SKM-1 treated with dmso at 0.1 percent for 144 hours (cell line): Measurements from ENCODE around the gene MYO15A.

Experiments
- DNase-seq: peaks from one replicate; lab custom pipeline; 2025; ENCODE audit not compliant: unreplicated experiment; lab: John Stamatoyannopoulos, UW

Gene MYO15A

GRCh38 chr17:18108401-18109312 is at the start of gene MYO15A:
MYO15A (plus strand) TSS chr17:18108756; CDS start chr17:18118801, 10,045 bp downstream.
- no peak for DNase-seq

- DNase-seq: no peak
Measured at GRCh38 chr17:18059283-18059682, 49.3 kb upstream of the MYO15A start.

GRCh38 chr17:18064053-18064452 is 44.5 kb upstream of the MYO15A start:
- DNase-seq: no peak

GRCh38 chr17:18065546-18065945 is 43.0 kb upstream of the MYO15A start:
- DNase-seq: no peak

- DNase-seq: no peak
Measured at GRCh38 chr17:18066866-18067265, 41.7 kb upstream of the MYO15A start.

- no peak for DNase-seq
Measured at GRCh38 chr17:18069101-18069500, 39.5 kb upstream of the MYO15A start.

- no peak for DNase-seq
Measured at GRCh38 chr17:18070861-18071340, 37.7 kb upstream of the MYO15A start.

GRCh38 chr17:18071751-18072150 is 36.8 kb upstream of the MYO15A start:
- DNase-seq: no peak

GRCh38 chr17:18074566-18075272 is 33.8 kb upstream of the MYO15A start:
- no peak for DNase-seq

- no peak for DNase-seq
Measured at GRCh38 chr17:18076936-18077335, 31.6 kb upstream of the MYO15A start.

- DNase-seq: no peak
Measured at GRCh38 chr17:18079543-18079942, 29.0 kb upstream of the MYO15A start.

- no peak for DNase-seq
Measured at GRCh38 chr17:18084256-18084655, 24.3 kb upstream of the MYO15A start.

GRCh38 chr17:18087610-18088491 is 20.7 kb upstream of the MYO15A start, which contains the start of gene DRG2:
DRG2 (plus strand) TSS chr17:18087948; CDS start chr17:18088024, 76 bp downstream.
- peak; percentile 87 for DNase-seq

GRCh38 chr17:18089613-18090012 is 18.9 kb upstream of the MYO15A start:
- DNase-seq: no peak

- no peak for DNase-seq
Measured at GRCh38 chr17:18093616-18094408, 14.7 kb upstream of the MYO15A start.

GRCh38 chr17:18094409-18094807 is 14.1 kb upstream of the MYO15A start:
- no peak for DNase-seq

GRCh38 chr17:18099516-18099915 is 9.0 kb upstream of the MYO15A start:
- no peak for DNase-seq

- no peak for DNase-seq
Measured at GRCh38 chr17:18100616-18101015, 7.9 kb upstream of the MYO15A start.

- DNase-seq: no peak
Measured at GRCh38 chr17:18101828-18102227, 6.7 kb upstream of the MYO15A start.

- peak; percentile 36 for DNase-seq
Measured at GRCh38 chr17:18102640-18103039, 5.9 kb upstream of the MYO15A start.
